ENCODE results near the gene NKX1-2.

Gene NKX1-2

DNA sequence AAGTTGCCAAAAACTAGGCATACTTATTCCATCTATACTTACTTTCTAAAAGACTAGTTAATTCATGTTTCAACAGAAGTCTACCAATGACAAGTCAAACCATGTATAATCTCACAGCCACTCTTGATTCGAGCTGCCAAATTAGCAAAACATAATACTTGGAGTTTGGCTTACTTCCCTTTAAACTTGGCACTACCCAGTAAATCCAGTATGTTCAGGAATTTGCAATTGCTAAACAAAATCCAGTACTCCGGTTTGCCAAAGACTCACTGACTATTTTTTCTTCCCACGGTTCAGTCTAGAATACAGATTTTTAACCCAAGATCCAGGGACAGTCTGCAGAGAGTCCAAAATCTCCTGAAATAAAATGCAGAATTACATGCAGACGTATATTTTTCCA lies 35.8 kb downstream of the NKX1-2 start:
- no peak for DNase-seq

DNA sequence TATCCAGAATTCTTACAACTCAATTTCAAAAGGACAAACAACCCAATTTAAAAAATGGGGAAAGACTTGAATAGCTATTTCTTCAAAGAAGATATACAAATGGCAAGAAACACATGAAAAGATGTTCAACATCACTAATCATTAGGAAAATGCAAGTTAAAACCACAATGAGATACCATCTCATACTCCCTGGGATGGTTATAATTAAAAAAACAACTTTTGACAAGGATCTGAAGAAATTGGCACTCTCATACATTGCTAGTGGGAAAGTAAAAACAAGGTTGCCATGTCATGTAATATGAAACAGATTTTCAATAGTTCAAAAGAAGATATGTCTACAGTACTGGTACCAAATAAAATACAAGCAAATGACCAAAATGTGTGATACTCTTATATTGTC lies 40.1 kb downstream of the NKX1-2 start:
- no peak for DNase-seq

DNA sequence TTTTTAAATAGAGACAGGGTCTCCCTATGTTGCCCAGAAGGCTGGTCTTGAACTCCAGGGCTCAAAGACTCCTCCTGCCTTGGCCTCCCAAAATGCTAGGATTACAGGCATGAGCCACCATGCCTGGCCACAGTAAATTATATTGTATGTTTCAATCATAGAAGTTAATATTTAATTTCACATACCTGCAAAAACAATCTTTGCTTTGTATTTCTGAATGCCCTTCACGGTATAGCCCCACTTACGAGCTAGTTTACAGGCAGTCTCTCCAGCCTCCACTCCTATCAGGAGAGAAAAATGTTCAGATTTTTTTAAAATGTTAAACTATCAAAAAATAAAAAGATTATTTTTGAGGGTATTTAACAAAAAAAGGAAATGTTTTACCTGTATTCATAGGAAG lies 41.5 kb downstream of the NKX1-2 start:
- no peak for DNase-seq

DNA sequence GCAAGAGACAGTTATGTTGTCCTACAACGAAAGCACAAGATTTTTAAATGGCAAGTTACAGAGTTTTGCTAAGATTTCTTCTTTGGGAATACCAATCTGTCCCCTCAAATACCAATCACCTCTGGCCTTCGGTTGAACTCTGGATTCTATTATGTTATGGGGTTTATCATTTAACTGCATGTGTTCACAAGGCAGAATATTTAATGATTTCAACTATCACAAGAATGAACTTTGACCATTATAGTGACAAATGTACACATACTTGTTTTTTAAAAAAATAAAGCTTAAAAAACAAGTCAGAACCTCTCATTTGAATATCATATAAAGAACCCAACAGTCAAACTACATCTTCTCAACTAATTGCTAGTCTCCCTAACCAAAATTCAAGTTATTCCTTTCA lies 42.4 kb downstream of the NKX1-2 start:
- DNase-seq: no peak

DNA sequence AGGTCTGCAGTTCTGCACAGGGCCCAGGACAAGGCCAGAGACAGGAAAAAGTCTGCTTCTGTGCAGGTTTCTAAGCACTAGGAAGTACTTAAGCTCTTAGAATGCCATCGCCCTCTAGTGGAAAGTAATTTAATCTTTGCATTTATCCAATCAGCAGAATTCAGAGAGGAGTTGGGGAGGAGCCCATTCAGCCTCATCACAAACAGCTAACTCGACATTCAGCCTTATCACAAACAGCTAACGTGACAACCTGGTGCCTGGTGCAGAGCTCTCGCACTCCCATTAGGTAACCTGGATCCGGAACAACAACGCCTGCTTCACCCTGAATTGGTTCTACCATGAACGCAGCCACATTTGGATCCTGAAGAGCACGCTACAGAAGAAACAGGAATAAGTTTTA lies 46.3 kb downstream of the NKX1-2 start:
- peak in 2 of 5 experiments; percentile 31 to 89 for DNase-seq

DNA sequence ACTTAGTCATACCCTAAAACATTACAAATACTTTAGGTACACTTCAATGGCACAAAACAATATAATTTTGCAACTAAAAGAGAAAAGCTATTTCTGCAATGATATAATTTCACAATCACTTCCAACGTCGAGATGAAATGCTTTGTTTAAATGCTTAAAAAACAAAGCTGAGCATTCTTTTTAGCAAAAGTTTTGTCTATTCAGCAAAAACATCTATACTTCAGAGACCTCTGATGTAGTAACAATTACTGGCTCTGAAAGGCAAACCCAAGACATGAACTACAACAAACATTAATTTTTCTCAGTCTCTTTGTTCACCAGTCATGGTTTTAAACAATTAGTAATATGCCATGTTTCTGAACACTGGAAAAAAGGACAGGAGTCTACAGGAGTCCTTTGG lies 47.6 kb downstream of the NKX1-2 start:
- DNase-seq: no peak

DNA sequence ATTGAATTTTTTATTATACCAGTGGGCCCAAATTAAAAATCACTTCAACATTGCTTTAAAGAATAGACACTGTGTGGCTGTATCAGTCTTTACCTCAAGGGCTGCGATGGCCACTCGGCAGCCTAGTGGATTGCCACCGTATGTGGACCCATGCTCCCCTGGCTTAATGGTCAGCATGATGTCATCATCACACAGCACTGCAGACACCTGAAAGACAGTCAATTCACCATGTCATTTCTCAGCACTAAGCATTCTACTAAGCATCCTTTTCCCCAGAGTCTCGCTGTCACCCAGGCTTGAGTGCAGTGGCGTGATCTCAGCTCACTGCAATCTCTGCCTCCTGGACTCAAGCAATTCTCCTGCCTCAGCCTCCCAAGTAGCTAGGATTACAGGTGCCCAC lies 48.2 kb downstream of the NKX1-2 start:
- no peak for DNase-seq
